NCI-H2227 (cell line): Measurements from ENCODE around the gene HLA-DRB1.
"Not testable (repeated sequence)": the region's sequence is repeated elsewhere in the genome, so short reads cannot be mapped to it uniquely, and the experiment has no call there.

ENCODE experiments used
- DNase-seq: peaks from one replicate; lab custom pipeline; 2025; ENCODE audit not compliant: unreplicated experiment; lab: John Stamatoyannopoulos, UW

Gene HLA-DRB1

GRCh38 chr6:32609731-32610640 is 20.3 kb upstream of the HLA-DRB1 start:
- peak; percentile 71 for DNase-seq

DNA sequence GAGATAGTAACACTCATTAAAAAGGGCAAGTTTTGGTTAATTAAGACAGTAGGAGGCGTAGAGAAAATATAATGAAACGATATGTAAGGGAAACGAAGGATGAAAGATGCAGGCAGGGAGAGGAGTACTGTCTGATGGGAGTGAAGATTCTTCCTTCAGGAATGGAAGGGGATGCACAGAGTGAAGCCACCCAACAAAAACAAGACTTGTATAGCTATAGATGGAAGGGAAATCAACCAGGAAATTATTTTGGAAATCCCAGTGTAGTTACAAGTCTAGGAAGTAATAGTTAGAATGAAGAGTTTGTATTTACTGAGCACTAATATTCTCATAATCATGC is 19.7 kb upstream of the HLA-DRB1 start:
- no peak for DNase-seq

- no peak for DNase-seq
Observed at GRCh38 chr6:32608362-32608761, 18.7 kb upstream of the HLA-DRB1 start.

- DNase-seq: no peak
Observed at GRCh38 chr6:32607988-32608298, 18.3 kb upstream of the HLA-DRB1 start.

DNA sequence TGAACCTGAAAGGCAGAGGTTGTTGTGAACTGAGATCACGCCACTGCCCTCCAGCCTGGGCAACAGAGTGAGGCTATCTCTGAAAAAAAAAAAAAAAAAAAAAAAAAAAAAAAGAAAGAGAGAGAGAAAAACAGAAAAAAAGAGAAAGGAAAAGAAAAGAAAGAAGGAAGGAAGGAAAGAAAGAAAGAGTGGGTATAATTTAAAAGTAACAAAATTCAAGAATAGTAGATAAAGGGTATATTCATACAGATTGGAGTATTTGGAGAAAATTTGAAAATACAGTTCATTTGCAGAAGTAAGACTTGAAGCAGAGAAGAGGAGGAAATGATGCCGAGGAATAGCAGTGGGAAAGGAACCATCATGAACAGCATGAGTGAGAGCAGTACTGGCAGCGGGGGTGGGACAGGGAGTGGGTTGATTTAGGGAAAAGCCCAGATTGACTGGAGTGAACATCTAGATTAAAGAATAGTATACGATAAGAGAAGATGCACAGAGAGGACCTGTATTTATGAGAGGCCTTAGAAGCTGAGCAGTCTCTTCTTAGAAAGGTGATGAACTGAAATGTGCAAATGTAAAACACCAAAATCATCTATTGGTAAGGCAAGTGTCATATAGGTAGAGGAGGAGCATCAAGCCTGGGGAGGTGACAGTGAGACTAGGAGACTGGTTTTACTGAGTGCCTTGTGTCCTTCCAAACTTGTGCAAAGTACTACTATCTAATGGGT is 17.8 kb upstream of the HLA-DRB1 start:
- no peak for DNase-seq

GRCh38 chr6:32604434-32604877 is 14.8 kb upstream of the HLA-DRB1 start:
- no peak for DNase-seq

DNA sequence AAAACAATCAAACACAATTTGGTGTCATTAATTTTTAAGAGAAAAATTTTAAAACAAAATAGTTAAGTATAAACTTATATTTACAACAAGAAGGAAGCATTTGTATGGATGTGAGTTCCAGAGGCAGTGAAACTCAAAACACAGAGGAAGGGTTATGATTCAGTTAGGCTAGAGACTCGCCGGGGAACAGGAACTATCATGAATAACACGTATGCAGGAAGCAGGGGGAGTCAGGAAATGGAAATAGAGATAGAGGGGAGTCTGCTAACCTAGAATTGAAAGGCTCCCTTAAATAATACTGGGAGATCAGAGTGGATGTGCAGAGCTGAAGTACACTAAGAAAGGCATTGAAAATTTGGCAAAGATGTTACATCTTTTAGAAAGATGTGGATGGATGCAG is 14.2 kb upstream of the HLA-DRB1 start:
- no peak for DNase-seq

GRCh38 chr6:32603222-32603621 is 13.6 kb upstream of the HLA-DRB1 start:
- no peak for DNase-seq

DNA sequence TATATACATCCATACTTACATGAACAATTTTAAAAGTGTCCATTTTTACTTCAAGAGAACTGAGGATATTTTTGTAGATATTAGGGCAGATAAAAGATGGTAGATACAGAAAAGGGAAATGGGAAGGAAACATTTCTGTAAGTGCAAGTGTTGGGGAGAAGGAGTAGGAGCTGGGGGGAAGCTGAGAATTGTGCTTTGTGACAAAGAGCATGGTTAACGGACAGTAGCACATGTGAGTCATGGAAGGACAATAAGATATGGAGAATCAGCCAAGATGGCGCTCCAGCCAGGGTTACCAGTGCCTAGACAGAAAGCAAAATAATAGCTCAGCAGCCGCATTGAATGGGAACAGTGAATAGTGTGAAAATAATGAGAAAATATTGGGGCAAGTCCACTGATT is 12.7 kb upstream of the HLA-DRB1 start:
- DNase-seq: no peak

DNA sequence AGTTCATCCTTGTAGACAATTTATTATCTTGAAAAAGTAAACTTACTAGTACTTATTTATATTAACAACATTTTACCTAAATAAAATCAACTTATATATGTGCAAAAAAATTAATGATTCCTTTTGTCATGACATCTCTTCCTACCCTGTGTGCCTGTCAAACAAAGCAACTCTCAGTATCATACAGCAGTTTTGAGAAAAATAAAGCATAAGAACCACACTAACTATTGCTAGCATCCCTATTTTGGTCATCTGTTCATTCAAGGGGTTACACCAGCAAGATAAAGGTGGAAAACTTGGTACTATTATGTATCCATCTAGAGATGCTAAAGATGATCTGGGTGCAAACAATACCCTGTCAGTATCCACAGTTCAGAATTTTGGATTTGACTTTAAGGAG is 7.4 kb upstream of the HLA-DRB1 start:
- DNase-seq: no peak

- DNase-seq: not testable (repeated sequence)
Observed at GRCh38 chr6:32590713-32591112, 1.1 kb upstream of the HLA-DRB1 start.

DNA sequence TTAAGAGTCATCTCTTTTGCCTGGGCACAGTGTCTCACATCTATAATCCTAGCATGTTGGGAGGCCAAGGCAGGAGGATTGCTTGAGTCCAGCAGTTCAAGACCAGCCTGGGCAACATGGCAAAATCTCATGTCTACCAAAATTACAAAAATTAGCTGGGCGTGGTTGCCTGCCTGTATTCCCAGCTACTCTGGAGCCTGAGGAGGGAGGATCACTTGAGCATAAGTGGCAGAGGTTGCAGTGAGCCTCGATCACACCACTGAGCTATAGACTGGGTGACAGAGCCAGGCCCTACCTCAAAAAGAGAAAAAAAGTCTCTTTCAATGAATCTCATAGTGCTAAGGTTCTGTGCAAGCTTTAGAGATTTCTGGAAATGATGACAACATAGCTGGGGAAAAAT is 1.5 kb downstream of the HLA-DRB1 start:
- no peak for DNase-seq

GRCh38 chr6:32583527-32583898 is 6.1 kb downstream of the HLA-DRB1 start:
- DNase-seq: no peak

DNA sequence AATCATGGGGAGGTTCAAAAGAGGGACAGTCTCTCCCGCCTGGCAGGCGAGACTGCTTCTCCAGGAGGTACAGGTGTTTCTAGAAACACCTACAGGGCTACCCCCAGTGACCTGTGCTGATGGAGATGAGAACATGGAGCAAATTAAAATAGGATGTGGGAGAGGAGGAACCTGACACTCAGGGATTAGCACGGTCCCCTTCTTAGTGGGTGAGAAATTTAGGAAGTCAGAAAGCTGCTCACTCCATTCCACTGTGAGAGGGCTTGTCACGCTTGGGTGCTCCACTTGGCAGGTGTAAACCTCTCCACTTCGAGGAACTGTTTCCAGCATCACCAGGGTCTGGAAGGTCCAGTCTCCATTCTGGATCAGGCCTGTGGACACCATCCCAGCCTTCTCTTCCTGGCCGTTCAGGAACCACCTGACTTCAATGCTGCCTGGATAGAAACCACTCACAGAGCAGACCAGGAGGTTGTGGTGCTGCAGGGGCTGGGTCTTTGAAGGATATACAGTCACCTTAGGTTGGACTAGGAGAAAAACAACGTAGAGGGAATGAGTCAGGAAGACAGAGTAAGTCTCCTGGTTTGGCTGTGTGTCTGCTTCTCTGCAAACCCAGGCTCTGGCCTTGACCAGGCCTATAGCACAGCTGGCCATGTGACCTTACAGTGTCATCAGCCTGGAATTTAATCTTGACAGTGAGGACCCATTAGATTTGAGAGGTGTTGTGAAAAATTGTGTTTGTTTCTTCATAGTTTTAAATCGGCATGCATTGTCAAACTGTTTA is 8.1 kb downstream of the HLA-DRB1 start:
- no peak for DNase-seq

GRCh38 chr6:32580593-32580992 is 9.1 kb downstream of the HLA-DRB1 start:
- no peak for DNase-seq

DNA sequence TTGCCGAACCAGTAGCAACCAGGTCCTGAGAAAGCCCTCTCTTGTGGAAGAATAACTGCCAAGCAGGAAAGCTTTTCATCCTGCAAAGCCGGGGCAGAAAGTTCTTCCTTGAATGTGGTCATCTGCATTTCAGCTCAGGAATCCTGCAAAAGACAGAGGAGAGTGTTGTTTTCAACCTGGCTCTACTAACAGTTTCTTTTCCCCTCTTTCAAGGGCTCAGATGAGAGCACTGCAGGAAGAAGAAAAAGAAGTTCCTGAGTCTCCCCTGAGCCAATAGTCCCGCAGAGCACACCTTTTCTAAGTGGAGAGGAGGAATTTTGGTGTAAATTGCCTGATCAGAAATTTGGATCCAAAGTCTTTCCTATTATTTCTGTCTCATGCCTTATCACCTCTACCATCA is 10.7 kb downstream of the HLA-DRB1 start:
- DNase-seq: no peak

GRCh38 chr6:32577493-32577892 is 12.2 kb downstream of the HLA-DRB1 start:
- not testable (repeated sequence) for DNase-seq

DNA sequence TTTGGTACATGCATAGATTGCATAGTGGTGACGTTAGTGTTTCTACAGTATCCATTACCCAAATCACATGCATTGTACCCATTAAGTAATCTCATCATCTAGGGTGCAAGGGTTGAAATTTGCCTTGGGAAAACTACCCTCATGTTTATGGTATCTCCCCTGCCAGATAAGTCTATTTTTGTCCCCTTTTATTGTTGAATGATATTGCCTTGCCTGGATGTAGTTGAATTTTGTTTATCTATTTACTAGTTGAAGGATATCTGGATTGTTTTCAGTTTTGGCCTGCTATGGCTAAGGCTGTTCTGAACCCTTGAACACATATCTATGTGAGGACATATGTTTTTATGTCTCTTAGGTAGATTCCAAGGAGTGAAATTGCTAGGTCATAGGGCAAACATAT is 13.4 kb downstream of the HLA-DRB1 start:
- DNase-seq: no peak

GRCh38 chr6:32570363-32570905 is 19.2 kb downstream of the HLA-DRB1 start:
- no peak for DNase-seq

DNA sequence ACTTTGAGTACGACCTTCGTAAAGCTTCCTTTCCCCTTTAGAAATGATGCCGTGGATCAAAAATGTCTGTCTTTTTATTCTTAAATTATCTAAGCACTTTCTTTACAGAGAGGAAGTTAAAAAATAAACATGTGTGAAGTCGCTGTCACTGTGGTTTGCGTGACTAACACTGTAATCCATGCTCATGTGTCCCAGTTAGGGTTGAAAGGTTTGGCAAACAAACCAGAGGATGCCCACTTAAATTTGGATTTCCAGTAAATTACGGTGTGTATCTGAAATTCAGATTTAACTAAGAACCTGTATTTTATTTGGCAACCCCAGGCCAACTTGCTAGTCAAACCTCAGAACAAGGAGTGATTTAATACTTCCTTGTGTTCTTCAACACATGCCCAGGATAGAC is 21.1 kb downstream of the HLA-DRB1 start:
- DNase-seq: no peak

- DNase-seq: no peak
Observed at GRCh38 chr6:32566957-32567356, 22.7 kb downstream of the HLA-DRB1 start.

DNA sequence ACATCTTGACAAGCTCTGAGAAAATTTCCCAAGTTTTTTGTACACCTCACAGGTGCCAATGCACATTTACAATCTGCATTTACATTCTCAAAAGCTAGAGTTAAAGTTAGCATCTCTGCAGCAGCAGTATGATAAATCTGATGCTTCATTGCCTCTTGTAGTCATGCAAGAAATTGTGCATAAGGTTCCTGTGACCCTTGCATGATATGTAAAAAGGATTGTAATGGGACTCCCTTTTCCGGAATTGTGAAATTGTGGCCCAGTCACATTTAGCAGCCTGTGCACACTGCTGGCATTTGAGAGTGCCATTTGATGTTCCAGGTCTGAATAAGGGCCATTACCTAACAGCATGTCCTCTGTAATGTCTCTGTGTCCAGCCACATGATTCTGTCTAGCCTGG is 24.1 kb downstream of the HLA-DRB1 start:
- no peak for DNase-seq
